GM21737 (cell line): ENCODE results near the gene PBLD.

Experiments used
- ATAC-seq: cut with Tn5 transposase; IDR thresholded peaks from one replicate; pipeline ENCODE4 v1.9.1; 2021; ENCODE audit warnings: mild to moderate bottlenecking, moderate library complexity; ENCODE audit not compliant: unreplicated experiment

Gene PBLD

GRCh38 chr10:68238371-68238770, 94.4 kb downstream of the PBLD start:
- no peak for ATAC-seq

GRCh38 chr10:68237173-68237572, 95.6 kb downstream of the PBLD start:
- no peak for ATAC-seq

GRCh38 chr10:68235581-68235980, 97.1 kb downstream of the PBLD start:
- ATAC-seq: no peak

GRCh38 chr10:68235111-68235510, 97.6 kb downstream of the PBLD start:
- ATAC-seq: no peak

GRCh38 chr10:68233046-68233445, 99.7 kb downstream of the PBLD start:
- ATAC-seq: no peak
